B cell (primary cell): ENCODE measurements around the gene NAV2. TPM values are rescaled to one million over a fixed set of nuclear protein-coding genes. Genes with fewer than 3 reads are reported as not detected.

Experiments used
- ATAC-seq: fragments of 200-7000 bp; cut with Tn5 transposase; one replicate; pipeline ENCODE4 v1.10.0; 2021; ENCODE audit warnings: low read depth, mild to moderate bottlenecking, moderate number of reproducible peaks, moderate library complexity
- CTCF ChIA-PET: fragments of 350-600 bp; sonication (Branson Sonifier 250); formaldehyde crosslinking; loops from one replicate; lab custom pipeline; 2021; ENCODE audit warnings: antibody characterized with exemption, inconsistent platforms; lab: Charles Lee
- POLR2A ChIA-PET: fragments of 350-600 bp; sonication (Branson Sonifier 250); formaldehyde crosslinking; loops from one replicate; lab custom pipeline; 2021; ENCODE audit warnings: antibody characterized with exemption; lab: Charles Lee
- DNase-seq: peaks from one replicate; pipeline ENCODE4 v3.0.0; 2013
- H2AFZ ChIP-seq: 2 replicates; pipeline ENCODE4 v1.6.1; 2012; ENCODE audit warnings: mild to moderate bottlenecking, low read depth, low read length; ENCODE audit not compliant: insufficient read depth, poor library complexity, severe bottlenecking
- H3K27ac ChIP-seq, 2 donors: 1 replicate in 1 of 2; 2 replicates in 1 of 2; pipeline ENCODE4 v1.5.1; 2012 to 2013; ENCODE audit warnings: low read length in 2 of 2, mild to moderate bottlenecking in 2 of 2, moderate library complexity in 1 of 2
- H3K27me3 ChIP-seq, 4 experiments: fragments of 200-600 bp in 1 of 4; sonication (generic) in 1 of 4; replicated peaks in 1 of 4; 1 replicate in 2 of 4; 2 replicates in 2 of 4; pipeline versions ENCODE4 v1.6.1 to v1.7.0; 2013 to 2016; ENCODE audit warnings: low read length in 3 of 4, mild to moderate bottlenecking in 2 of 4, mixed read lengths in 1 of 4, moderate library complexity in 1 of 4; ENCODE audit not compliant: insufficient read depth in 4 of 4, control insufficient read depth in 3 of 4; ENCODE audit errors: control extremely low read depth in 1 of 4
- H3K36me3 ChIP-seq, 2 experiments: replicated peaks in 1 of 2; 1 replicate in 1 of 2; 2 replicates in 1 of 2; pipeline versions ENCODE4 v1.6.1 to v1.7.1; 2013; ENCODE audit warnings: low read length in 1 of 2; ENCODE audit not compliant: insufficient read depth in 2 of 2, control insufficient read depth in 1 of 2; ENCODE audit errors: control extremely low read depth in 1 of 2, extremely low read depth in 1 of 2
- H3K4me1 ChIP-seq, 2 donors: fragments of 200-600 bp in 1 of 2; sonication (generic) in 1 of 2; 1 replicate in 1 of 2; 2 replicates in 1 of 2; pipeline versions ENCODE4 v1.5.1 to v1.6.1; 2013 to 2017; ENCODE audit warnings: low read length in 2 of 2; ENCODE audit not compliant: control insufficient read depth in 2 of 2, insufficient read depth in 2 of 2
- H3K4me2 ChIP-seq: replicated peaks from 2 replicates; pipeline ENCODE3; 2012; ENCODE audit warnings: mild to moderate bottlenecking, low read depth, low read length; ENCODE audit not compliant: poor library complexity, severe bottlenecking
- H3K4me3 ChIP-seq, 5 experiments: fragments of 200-600 bp in 1 of 5; sonication (generic) in 1 of 5; 1 replicate in 3 of 5; 2 replicates in 2 of 5; pipeline versions ENCODE4 v1.5.1 to v1.7.0; 2011 to 2016; ENCODE audit warnings: low read length in 4 of 5, mild to moderate bottlenecking in 4 of 5, low read depth in 2 of 5, control low read depth in 1 of 5, moderate library complexity in 1 of 5; ENCODE audit not compliant: insufficient read depth in 1 of 5; ENCODE audit errors: control extremely low read depth in 1 of 5, extremely low read depth in 1 of 5
- H3K79me2 ChIP-seq: fragments of 200-600 bp; sonication (generic); one replicate; pipeline ENCODE4 v1.6.0; 2016; ENCODE audit warnings: low read length; ENCODE audit not compliant: control insufficient read depth, insufficient read depth
- H3K9ac ChIP-seq: fragments of 200-600 bp; sonication (generic); 2 replicates; pipeline ENCODE4 v1.6.1; 2017; ENCODE audit warnings: mild to moderate bottlenecking, low read length, moderate library complexity
- H3K9me3 ChIP-seq, 3 donors: one replicate each; pipeline versions ENCODE4 v1.6.1 to v1.7.1; 2013; ENCODE audit warnings: low read length in 2 of 3; ENCODE audit not compliant: control insufficient read depth in 2 of 3, insufficient read depth in 1 of 3; ENCODE audit errors: control extremely low read depth in 1 of 3
- H4K20me1 ChIP-seq: 2 replicates; pipeline ENCODE4 v1.6.0; 2012; ENCODE audit warnings: mild to moderate bottlenecking, low read length; ENCODE audit not compliant: insufficient read depth, control insufficient read depth, poor library complexity, severe bottlenecking
- H3K27ac Mint-ChIP-seq: one replicate; pipeline ENCODE4 v1.8.0; 2021; ENCODE audit warnings: mixed read lengths
- H3K27me3 Mint-ChIP-seq: one replicate; pipeline ENCODE4 v1.8.0; 2021; ENCODE audit warnings: mixed read lengths
- H3K4me1 Mint-ChIP-seq: one replicate; pipeline ENCODE4 v1.8.0; 2021; ENCODE audit warnings: mixed read lengths
- H3K4me3 Mint-ChIP-seq: one replicate; pipeline ENCODE4 v1.8.0; 2021; ENCODE audit warnings: mixed read lengths
- H3K9me3 Mint-ChIP-seq: one replicate; pipeline ENCODE4 v1.8.0; 2022; ENCODE audit warnings: mixed read lengths; ENCODE audit not compliant: insufficient read depth
- CTCF ChIP-seq: fragments of 200-600 bp; IDR thresholded peaks from one replicate; pipeline ENCODE4 v1.8.0; 2022; ENCODE audit warnings: antibody characterized with exemption, mild to moderate bottlenecking
- EZH2 ChIP-seq: IDR thresholded peaks from 2 replicates; pipeline ENCODE4 v1.6.1; 2012; ENCODE audit warnings: borderline replicate concordance, low read depth, mild to moderate bottlenecking, moderate library complexity, low read length; ENCODE audit not compliant: insufficient read depth, poor library complexity, severe bottlenecking
- WGBS: methylation state at CpG from one replicate; pipeline ENCODE4 v1.1.5; 2013; ENCODE audit warnings: missing lambda C conversion rate; ENCODE audit not compliant: insufficient coverage; 5-methylcytosine and 5-hydroxymethylcytosine counted together
- intact Hi-C: fragments of 100-400 bp; cut with micrococcal nuclease; formaldehyde crosslinking; loops from one replicate; pipeline ENCODE4 v1.10.0; 2022
- polyA plus RNA-seq: library from polyadenylated mRNA; depleted of rRNA; stranded (reverse); fragments of >200 nt; gene quantifications from 2 replicates; pipeline ENCODE4 v1.2.3, GENCODE V29; 2012
- total RNA-seq, 2 donors: library from RNA; stranded (reverse); fragments of 120-200 nt in 1 of 2; gene quantifications; 1 replicate in 1 of 2; 2 replicates in 1 of 2; pipeline versions ENCODE4 v1.2.3 to v1.2.4, GENCODE V29; 2013 to 2022

Gene NAV2
- total and polyA plus RNA-seq, 2 donors (not counting 1 experiment from before 2014, with no cell fraction given) = 0.82 to 22.2 TPM

DNA sequence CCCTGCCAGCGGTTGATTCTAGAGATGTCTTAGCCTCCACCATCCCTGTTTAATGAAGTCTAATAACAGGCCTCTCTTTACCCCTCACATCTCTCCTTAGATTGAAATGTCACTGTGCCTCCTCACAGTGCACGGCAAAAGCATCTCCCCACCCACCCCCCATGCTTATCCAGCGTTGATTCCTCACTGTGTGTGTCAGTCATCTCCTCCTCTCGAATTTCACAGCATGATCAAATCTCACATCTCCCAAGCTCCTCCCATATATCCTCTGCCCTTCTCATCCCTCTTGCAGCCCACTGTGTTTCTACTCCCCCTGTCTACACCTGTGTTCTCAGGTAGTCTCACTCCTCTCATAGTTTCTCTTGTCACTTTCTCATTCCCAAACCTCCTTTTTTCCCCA, 363.0 kb downstream of the NAV2 start:
- Mint-ChIP-seq H3K27ac (no peak overlapping the region), H3K27me3 (peaks cover 25% of the 10 kb centered on the region), H3K4me1 (peaks cover 14% of the 10 kb centered on the region), H3K9me3 (no peaks in the 10 kb centered on the region), H3K4me3 (no peak overlapping the region)
- Histone ChIP-seq H3K27ac (no peak overlapping the region), H3K4me2 (no peak overlapping the region), H3K9ac (no peak overlapping the region), H4K20me1 (no peaks in the 10 kb centered on the region), H2AFZ (no peak overlapping the region), H3K36me3 (no peaks in the 10 kb centered on the region), H3K27me3 (no peaks in the 10 kb centered on the region), H3K9me3 (peaks cover 0 to 1% (median 0%) of the 10 kb centered on the region in 3 donors), H3K4me3 (no peak overlapping the region), H3K4me1 (peaks cover 14% of the 10 kb centered on the region in 2 donors), H3K79me2 (no peaks in the 10 kb centered on the region)
- no peak for TF ChIP-seq EZH2
- TF ChIP-seq CTCF = no peak
- ATAC-seq = no peak
- POLR2A ChIA-PET = no interaction called here
- CTCF ChIA-PET = no interaction called here
- WGBS = 92% methylated on average over 4 of the region's 4 CpGs
- intact Hi-C loops = no loop called here
- no peak for DNase-seq

GRCh38 chr11:20078846-20079245, 366.2 kb downstream of the NAV2 start:
- Histone ChIP-seq H3K27me3 (no peaks in the 10 kb centered on the region), H3K9me3 (peaks cover 0 to 1% (median 0%) of the 10 kb centered on the region in 3 donors), H3K4me3 (no peak overlapping the region), H2AFZ (no peak overlapping the region), H3K79me2 (no peaks in the 10 kb centered on the region), H3K27ac (no peak overlapping the region), H3K4me1 (peaks cover 21 to 23% of the 10 kb centered on the region in 2 donors), H3K36me3 (no peaks in the 10 kb centered on the region), H4K20me1 (no peaks in the 10 kb centered on the region), H3K4me2 (no peak overlapping the region), H3K9ac (no peak overlapping the region)
- Mint-ChIP-seq H3K9me3 (no peaks in the 10 kb centered on the region), H3K4me3 (no peak overlapping the region), H3K27ac (no peak overlapping the region), H3K4me1 (peaks cover 25% of the 10 kb centered on the region), H3K27me3 (peaks cover 27% of the 10 kb centered on the region)
- TF ChIP-seq EZH2 (no peak), CTCF (no peak)
- intact Hi-C loops = no loop called here
- ATAC-seq = no peak
- 98% methylated on average over 7 of the region's 7 CpGs for WGBS
- POLR2A ChIA-PET = no interaction called here
- CTCF ChIA-PET = no interaction called here
- DNase-seq = no peak
